ENCODE results near the gene OPCML.

The OPCML gene

GRCh38 chr11:133118563-133119268, 413.6 kb downstream of the OPCML start:
- no peak for DNase-seq

- DNase-seq, result no peak
Measured at GRCh38 chr11:133115099-133115498, 417.2 kb downstream of the OPCML start.

- no peak for DNase-seq
Measured at GRCh38 chr11:133107763-133108162, 424.5 kb downstream of the OPCML start.

- no peak for DNase-seq
Measured at GRCh38 chr11:133107136-133107535, 425.2 kb downstream of the OPCML start.

- no peak for DNase-seq
Measured at GRCh38 chr11:133106417-133106816, 425.9 kb downstream of the OPCML start.

- no peak for DNase-seq
Measured at GRCh38 chr11:133104009-133104744, 428.1 kb downstream of the OPCML start.

- no peak for DNase-seq
Measured at GRCh38 chr11:133096981-133097380, 435.3 kb downstream of the OPCML start.

- DNase-seq, result no peak
Measured at GRCh38 chr11:133086518-133086917, 445.8 kb downstream of the OPCML start.

GRCh38 chr11:133082841-133083488, 449.3 kb downstream of the OPCML start:
- peak; percentile 41 for DNase-seq

GRCh38 chr11:133082453-133082781, 449.9 kb downstream of the OPCML start:
- DNase-seq, result no peak

- no peak for DNase-seq
Measured at GRCh38 chr11:133081730-133082452, 450.4 kb downstream of the OPCML start.

- no peak for DNase-seq
Measured at GRCh38 chr11:133081020-133081419, 451.3 kb downstream of the OPCML start.

GRCh38 chr11:133078591-133079404, 453.5 kb downstream of the OPCML start:
- DNase-seq, result peak; percentile 63

- peak; percentile 25 for DNase-seq
Measured at GRCh38 chr11:133078012-133078411, 454.3 kb downstream of the OPCML start.

GRCh38 chr11:133075351-133075750, 456.9 kb downstream of the OPCML start:
- DNase-seq, result no peak

- DNase-seq, result no peak
Measured at GRCh38 chr11:133072858-133073582, 459.3 kb downstream of the OPCML start.

GRCh38 chr11:133072378-133072777, 459.9 kb downstream of the OPCML start:
- no peak for DNase-seq

- no peak for DNase-seq
Measured at GRCh38 chr11:133070791-133071190, 461.5 kb downstream of the OPCML start.

- DNase-seq, result no peak
Measured at GRCh38 chr11:133070021-133070713, 462.1 kb downstream of the OPCML start.

- DNase-seq, result no peak
Measured at GRCh38 chr11:133065847-133066485, 466.3 kb downstream of the OPCML start.

GRCh38 chr11:133064961-133065360, 467.3 kb downstream of the OPCML start:
- no peak for DNase-seq
